Measurements from ENCODE around the gene GNPDA1. TPM values are rescaled to one million over a fixed set of nuclear protein-coding genes. Genes with fewer than 3 reads are reported as not detected.

The GNPDA1 gene
- total and polyA plus RNA-seq, 2 of the 4 experiments (the other 2 are of a cell fraction) = 23.1 to 60.6 TPM

GRCh38 chr5:141995656-141996055 lies 17.2 kb downstream of the GNPDA1 start:
- Histone ChIP-seq H2BK120ac (ENCODE audit: low read depth, low read length) (no peak overlapping the region), H4K91ac (ENCODE audit: insufficient read depth, low read depth, low read length) (no peak overlapping the region), H3K4me2 (ENCODE audit: low read depth, low read length) (no peak overlapping the region), H2AFZ (replicated peaks; ENCODE audit: low read length, poor library complexity) (no peak overlapping the region), H4K20me1 (ENCODE audit: insufficient read depth, low read length) (0 out of 2 replicates have a peak, but pooled peaks cover 5% of the 10 kb centered on the region), H4K5ac (ENCODE audit: low read depth, low read length) (no peak overlapping the region), H3K14ac (replicated peaks; ENCODE audit: low read depth, low read length) (no peak overlapping the region), H3K4ac (ENCODE audit: low read depth, low read length) (no peak overlapping the region), H3K79me1 (ENCODE audit: low read depth in 1 of 2, low read length in 2 of 2) (peaks cover 7 to 15% of the 10 kb centered on the region in 2 experiments; a peak in 3 of 4 replicates), H2AK9ac (replicated peaks; ENCODE audit: low read depth, low read length, poor library complexity) (no peak overlapping the region), H2BK5ac (ENCODE audit: low read depth, low read length, poor library complexity, severe bottlenecking) (no peak overlapping the region), H2BK15ac (ENCODE audit: low read depth, low read length) (no peak overlapping the region), H3K4me3 (ENCODE audit: insufficient read depth, low read depth, low read length) (no peak overlapping the region), H3K36me3 (ENCODE audit: control insufficient read depth, insufficient read depth, low read length) (peaks cover 15% of the 10 kb centered on the region), H2BK20ac (ENCODE audit: low read depth, low read length) (no peak overlapping the region), H2AK5ac (ENCODE audit: low read depth, low read length) (no peak overlapping the region), H3K56ac (ENCODE audit: extremely low read depth, insufficient read depth, low read length) (no peak overlapping the region), H3K27ac (ENCODE audit: insufficient read depth, low read length) (no peak overlapping the region), H3K9ac (ENCODE audit: low read depth, low read length) (no peak overlapping the region), H3K4me1 (ENCODE audit: control insufficient read depth, insufficient read depth, low read length) (no peaks in the 10 kb centered on the region), H3K27me3 (ENCODE audit: control insufficient read depth, insufficient read depth, low read length) (no peaks in the 10 kb centered on the region), H3K9me1 (ENCODE audit: insufficient read depth, low read length) (peaks cover 2% of the 10 kb centered on the region; the same call in 1 of the 2 replicates), H4K8ac (ENCODE audit: low read depth in 2 of 2, low read length in 2 of 2) (no peak overlapping the region), H3K23ac (ENCODE audit: low read depth, low read length) (no peak overlapping the region), H3K18ac (ENCODE audit: low read depth, low read length) (no peak overlapping the region), H3K9me3 (ENCODE audit: control insufficient read depth, insufficient read depth, low read length) (no peaks in the 10 kb centered on the region)
- TF ChIP-seq RAD21 (IDR thresholded peaks at IDR 0.05; ENCODE audit: low read length) = no peak
- no peak for TF ChIP-seq MXI1 (IDR thresholded peaks at IDR 0.05; ENCODE audit: borderline replicate concordance, low read depth, low read length)
- TF ChIP-seq BHLHE40 (IDR thresholded peaks at IDR 0.05; ENCODE audit: low read depth, low read length) = no peak
- no peak for TF ChIP-seq CTCF (conservative IDR thresholded peaks at IDR 0.05; ENCODE audit: low read depth, low read length)
- no peak for TF ChIP-seq USF2 (IDR thresholded peaks at IDR 0.05; ENCODE audit: low read depth, low read length)
- TF ChIP-seq RFX5 (IDR thresholded peaks at IDR 0.05; ENCODE audit: low read depth, low read length) = no peak
- no peak for TF ChIP-seq SMC3 (IDR thresholded peaks at IDR 0.05; ENCODE audit: low read depth, low read length)
- no peak for TF ChIP-seq ELK1 (IDR thresholded peaks at IDR 0.05; ENCODE audit: borderline replicate concordance, low read depth, low read length)
- TF ChIP-seq MAZ (IDR thresholded peaks at IDR 0.05; ENCODE audit: borderline replicate concordance, low read depth, low read length) = no peak
- no peak for TF ChIP-seq FOS (IDR thresholded peaks at IDR 0.05; ENCODE audit: low read depth, low read length)
- no peak for TF ChIP-seq CEBPB (IDR thresholded peaks at IDR 0.05; ENCODE audit: low read depth, low read length)
- TF ChIP-seq MAFK (IDR thresholded peaks at IDR 0.05; ENCODE audit: low read depth, low read length) = no peak
- TF ChIP-seq RCOR1 (IDR thresholded peaks at IDR 0.05; ENCODE audit: insufficient replicate concordance, low read length) = no peak
- no peak for TF ChIP-seq NFE2L2 (IDR thresholded peaks at IDR 0.05; ENCODE audit: low read depth, low read length)
- no peak for TF ChIP-seq POLR2A (IDR thresholded peaks at IDR 0.05; ENCODE audit: low read depth, low read length)
- TF ChIP-seq CHD1 (IDR thresholded peaks at IDR 0.05; ENCODE audit: low read depth, low read length) = no peak
- BruUV-seq (replicated peaks) = no TSS peak
- ChIA-PET POLR2A (ENCODE audit: unreplicated experiment) (no interaction called here), CTCF (no interaction called here)
- dilution Hi-C loops (cut with HindIII; ENCODE audit: low sequenced_read_pairs, unreplicated experiment) = loop anchor here (25.0 kb wide), 1 partner anchor 142 kb away; no protein-coding TSS in a partner anchor
- no CpG with 5 or more reads among the region's 3 CpGs for WGBS, 2 experiments (ENCODE audit: extremely low coverage in 2 of 2, insufficient read length in 1 of 2)
- DNase-seq (no peak), ATAC-seq (ENCODE audit: low read depth) (no peak)
- intact Hi-C loops (cut with micrococcal nuclease) = no loop called here
- in situ Hi-C loops (cut with MboI; ENCODE audit: low sequenced_read_pairs) = loop anchor here (5.0 to 10.0 kb wide), 2 partner anchors 142 to 559 kb away; no protein-coding TSS in a partner anchor
